Hepatocyte (in vitro differentiated cells): Measurements from ENCODE around the gene EIF4ENIF1.

Experiments used
- CTCF ChIP-seq: fragments of 200-600 bp; sonication (generic); IDR thresholded peaks from 2 replicates; pipeline ENCODE4 v1.5.1; 2016; ENCODE audit warnings: antibody characterized with exemption, mild to moderate bottlenecking; ENCODE audit not compliant: poor library complexity
- EZH2phosphoT487 ChIP-seq: fragments of 200-600 bp; sonication (generic); IDR thresholded peaks from one replicate; pipeline ENCODE4 v1.6.1; 2018; ENCODE audit warnings: antibody characterized with exemption, mild to moderate bottlenecking, low read depth, moderate library complexity; ENCODE audit not compliant: unreplicated experiment, severe bottlenecking

- TF ChIP-seq CTCF = no peak
- TF ChIP-seq EZH2phosphoT487 = no peak
These were observed 91.4 kb downstream of the EIF4ENIF1 start for GRCh38 chr22:31398231-31398630.
